HL-60 (cell line): ENCODE data around the gene YTHDF1.

ENCODE experiments used
- DNase-seq, 2 experiments: peaks; one replicate each; pipeline ENCODE4 v3.0.0-alpha.2; 2010 to 2020; ENCODE audit warnings: low read depth in 1 of 2, low spot score in 1 of 2
- H3K27ac ChIP-seq: fragments of 250-450 bp; sonication (Bioruptor Pico); replicated peaks from 2 replicates; pipeline ENCODE4 v1.5.1; 2020; ENCODE audit warnings: mild to moderate bottlenecking, moderate library complexity
- H3K27me3 ChIP-seq: fragments of 250-450 bp; sonication (Bioruptor Pico); 2 replicates; pipeline ENCODE4 v1.5.1; 2021; ENCODE audit warnings: mild to moderate bottlenecking, moderate library complexity; ENCODE audit not compliant: insufficient read depth, poor library complexity, severe bottlenecking
- H3K4me3 ChIP-seq: replicated peaks from 2 replicates; pipeline ENCODE4 v1.5.1; 2011; ENCODE audit warnings: mild to moderate bottlenecking, control low read depth, low read length; ENCODE audit not compliant: insufficient read depth
- GABPA ChIP-seq: IDR thresholded peaks from 2 replicates; pipeline ENCODE4 v1.6.1; 2012; ENCODE audit warnings: low read depth
- POLR2AphosphoS5 ChIP-seq: IDR thresholded peaks from 2 replicates; pipeline ENCODE4 v1.6.1; 2012; ENCODE audit warnings: low read depth
- SPI1 ChIP-seq: IDR thresholded peaks from 2 replicates; pipeline ENCODE4 v1.6.1; 2012; ENCODE audit warnings: low read depth, mild to moderate bottlenecking, borderline replicate concordance
- TF ChIP-seq, protein P1 (sequence below): IDR thresholded peaks from 2 replicates; pipeline ENCODE4 v1.6.1; 2012; ENCODE audit warnings: low read depth; ENCODE audit not compliant: insufficient replicate concordance
- TF ChIP-seq, protein P2 (sequence below): IDR thresholded peaks from one replicate; pipeline ENCODE4 v1.5.1; 2011; ENCODE audit warnings: low read length, control low read depth, inconsistent platforms; ENCODE audit not compliant: insufficient read depth

Gene YTHDF1

DNA sequence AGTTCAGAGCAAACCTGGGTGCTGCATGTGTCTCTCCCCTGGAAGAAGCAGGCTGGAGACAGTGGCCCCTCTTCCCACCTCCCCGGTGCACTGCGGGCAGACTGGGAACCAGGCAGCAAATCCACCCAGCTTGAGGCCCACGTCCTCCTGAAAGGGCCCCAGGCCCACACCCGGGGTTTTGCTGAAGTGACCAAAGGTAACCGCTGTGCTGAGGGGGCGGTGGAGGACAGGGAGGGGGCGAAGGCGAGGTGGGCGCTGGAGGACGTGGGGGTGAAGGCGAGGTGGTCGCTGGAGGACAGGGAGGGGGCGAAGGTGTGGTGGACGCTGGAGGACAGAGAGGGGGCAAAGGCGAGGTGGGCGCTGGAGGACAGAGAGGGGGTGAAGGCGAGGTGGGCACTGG is 18.0 kb upstream of the YTHDF1 start:
- no peak for DNase-seq
- TF ChIP-seq GABPA (no peak), POLR2AphosphoS5 (no peak), SPI1 (no peak)
- TF ChIP-seq, protein P1, sequence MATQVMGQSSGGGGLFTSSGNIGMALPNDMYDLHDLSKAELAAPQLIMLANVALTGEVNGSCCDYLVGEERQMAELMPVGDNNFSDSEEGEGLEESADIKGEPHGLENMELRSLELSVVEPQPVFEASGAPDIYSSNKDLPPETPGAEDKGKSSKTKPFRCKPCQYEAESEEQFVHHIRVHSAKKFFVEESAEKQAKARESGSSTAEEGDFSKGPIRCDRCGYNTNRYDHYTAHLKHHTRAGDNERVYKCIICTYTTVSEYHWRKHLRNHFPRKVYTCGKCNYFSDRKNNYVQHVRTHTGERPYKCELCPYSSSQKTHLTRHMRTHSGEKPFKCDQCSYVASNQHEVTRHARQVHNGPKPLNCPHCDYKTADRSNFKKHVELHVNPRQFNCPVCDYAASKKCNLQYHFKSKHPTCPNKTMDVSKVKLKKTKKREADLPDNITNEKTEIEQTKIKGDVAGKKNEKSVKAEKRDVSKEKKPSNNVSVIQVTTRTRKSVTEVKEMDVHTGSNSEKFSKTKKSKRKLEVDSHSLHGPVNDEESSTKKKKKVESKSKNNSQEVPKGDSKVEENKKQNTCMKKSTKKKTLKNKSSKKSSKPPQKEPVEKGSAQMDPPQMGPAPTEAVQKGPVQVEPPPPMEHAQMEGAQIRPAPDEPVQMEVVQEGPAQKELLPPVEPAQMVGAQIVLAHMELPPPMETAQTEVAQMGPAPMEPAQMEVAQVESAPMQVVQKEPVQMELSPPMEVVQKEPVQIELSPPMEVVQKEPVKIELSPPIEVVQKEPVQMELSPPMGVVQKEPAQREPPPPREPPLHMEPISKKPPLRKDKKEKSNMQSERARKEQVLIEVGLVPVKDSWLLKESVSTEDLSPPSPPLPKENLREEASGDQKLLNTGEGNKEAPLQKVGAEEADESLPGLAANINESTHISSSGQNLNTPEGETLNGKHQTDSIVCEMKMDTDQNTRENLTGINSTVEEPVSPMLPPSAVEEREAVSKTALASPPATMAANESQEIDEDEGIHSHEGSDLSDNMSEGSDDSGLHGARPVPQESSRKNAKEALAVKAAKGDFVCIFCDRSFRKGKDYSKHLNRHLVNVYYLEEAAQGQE, result no peak
- TF ChIP-seq, protein P2, sequence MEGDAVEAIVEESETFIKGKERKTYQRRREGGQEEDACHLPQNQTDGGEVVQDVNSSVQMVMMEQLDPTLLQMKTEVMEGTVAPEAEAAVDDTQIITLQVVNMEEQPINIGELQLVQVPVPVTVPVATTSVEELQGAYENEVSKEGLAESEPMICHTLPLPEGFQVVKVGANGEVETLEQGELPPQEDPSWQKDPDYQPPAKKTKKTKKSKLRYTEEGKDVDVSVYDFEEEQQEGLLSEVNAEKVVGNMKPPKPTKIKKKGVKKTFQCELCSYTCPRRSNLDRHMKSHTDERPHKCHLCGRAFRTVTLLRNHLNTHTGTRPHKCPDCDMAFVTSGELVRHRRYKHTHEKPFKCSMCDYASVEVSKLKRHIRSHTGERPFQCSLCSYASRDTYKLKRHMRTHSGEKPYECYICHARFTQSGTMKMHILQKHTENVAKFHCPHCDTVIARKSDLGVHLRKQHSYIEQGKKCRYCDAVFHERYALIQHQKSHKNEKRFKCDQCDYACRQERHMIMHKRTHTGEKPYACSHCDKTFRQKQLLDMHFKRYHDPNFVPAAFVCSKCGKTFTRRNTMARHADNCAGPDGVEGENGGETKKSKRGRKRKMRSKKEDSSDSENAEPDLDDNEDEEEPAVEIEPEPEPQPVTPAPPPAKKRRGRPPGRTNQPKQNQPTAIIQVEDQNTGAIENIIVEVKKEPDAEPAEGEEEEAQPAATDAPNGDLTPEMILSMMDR, result no peak
- Histone ChIP-seq H3K27ac (no peak overlapping the region), H3K27me3 (peaks cover 23% of the 10 kb centered on the region), H3K4me3 (no peak overlapping the region)

DNA sequence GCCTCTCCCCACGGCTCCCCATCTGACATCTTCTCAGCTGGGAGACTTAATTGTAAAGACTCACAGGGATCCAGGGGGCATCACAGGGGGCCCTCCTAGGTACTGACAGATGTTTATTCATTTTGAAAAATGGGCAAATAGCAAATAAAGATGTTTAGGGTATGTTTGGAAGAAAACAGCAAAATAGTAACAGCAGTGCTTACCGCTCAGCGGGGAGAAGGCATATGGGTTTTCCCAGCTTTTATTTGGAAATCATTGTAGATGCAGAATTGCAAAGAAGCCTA is 17.1 kb upstream of the YTHDF1 start:
- TF ChIP-seq, protein P2, result no peak
- TF ChIP-seq POLR2AphosphoS5 (no peak), SPI1 (no peak), GABPA (no peak)
- TF ChIP-seq, protein P1, result no peak
- Histone ChIP-seq H3K27ac (no peak overlapping the region), H3K27me3 (peaks cover 23% of the 10 kb centered on the region), H3K4me3 (no peak overlapping the region)
- DNase-seq, result no peak

DNA sequence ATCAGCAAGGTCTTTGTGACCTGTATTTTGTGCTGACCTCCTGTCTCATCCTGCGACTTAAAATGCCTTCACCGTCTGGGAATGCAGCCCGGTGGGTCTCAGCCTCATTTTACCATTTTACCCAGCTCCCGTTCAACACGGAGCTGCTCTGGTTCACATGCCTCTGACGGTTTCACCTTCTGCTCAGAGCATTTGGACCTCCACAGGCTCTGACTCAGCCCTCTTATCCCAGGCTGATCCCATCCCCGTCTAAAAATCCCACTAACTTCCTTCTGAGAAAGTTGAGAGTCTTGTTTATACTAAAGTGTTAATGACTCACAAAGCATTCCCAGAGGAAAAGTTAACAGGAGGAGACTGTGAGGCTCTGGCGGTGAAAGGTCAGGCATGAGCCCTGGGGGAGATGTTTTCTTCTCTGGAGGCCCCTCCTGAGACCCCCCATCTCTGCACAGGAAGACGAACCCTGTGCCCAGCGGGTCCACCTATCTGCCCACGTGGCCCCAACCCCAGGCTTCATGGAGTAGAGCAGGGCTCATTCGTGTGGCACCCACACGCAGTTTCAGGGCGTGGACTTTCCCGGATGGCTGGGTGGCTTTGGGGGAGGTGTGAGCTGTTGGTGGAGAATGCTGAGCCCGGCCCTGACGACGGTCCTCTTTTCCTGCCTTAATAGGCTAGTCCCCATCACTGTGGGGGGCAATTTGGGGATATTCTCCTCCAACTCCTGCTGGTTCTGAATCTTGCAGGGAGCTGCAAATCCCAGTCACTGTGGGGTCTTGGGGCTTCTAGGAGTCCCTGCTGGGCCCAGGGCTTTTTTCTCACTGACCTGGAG is 16.5 kb upstream of the YTHDF1 start:
- TF ChIP-seq GABPA, result no peak
- TF ChIP-seq, protein P1, result no peak
- H3K27me3 ChIP-seq, result peaks cover 23% of the 10 kb centered on the region
- no peak for DNase-seq
- H3K27ac ChIP-seq, result no peak overlapping the region
- H3K4me3 ChIP-seq, result no peak overlapping the region
